CD4-positive, alpha-beta T cell treated with Interleukin-1 beta for 1 hour (primary cell): ENCODE results near the gene DUSP8.
A peak's percentile ranks its signal among the peaks of the same experiment; 100 is the strongest.

ENCODE experiments used
- DNase-seq, 2 donors: peaks; one replicate each; pipeline ENCODE4 v3.0.0-alpha.2; 2020 to 2022

DUSP8 gene

GRCh38 chr11:1553808-1554594 is 18.1 kb downstream of the DUSP8 start:
- DNase-seq: no peak

- no peak for DNase-seq
Measured at GRCh38 chr11:1549338-1550330, 22.4 kb downstream of the DUSP8 start.

GRCh38 chr11:1548221-1549070 is 23.6 kb downstream of the DUSP8 start:
- DNase-seq: no peak

- no peak for DNase-seq
Measured at GRCh38 chr11:1547467-1548098, 24.5 kb downstream of the DUSP8 start.

GRCh38 chr11:1546536-1547466 is 25.3 kb downstream of the DUSP8 start:
- peak; percentile 41 to 48 for DNase-seq

GRCh38 chr11:1546077-1546535 is 26.0 kb downstream of the DUSP8 start:
- DNase-seq: no peak

GRCh38 chr11:1545432-1545831 is 26.6 kb downstream of the DUSP8 start:
- no peak for DNase-seq

- no peak for DNase-seq
Measured at GRCh38 chr11:1544536-1544935, 27.5 kb downstream of the DUSP8 start.

- DNase-seq: no peak
Measured at GRCh38 chr11:1543606-1544263, 28.3 kb downstream of the DUSP8 start.

GRCh38 chr11:1542267-1542666 is 29.8 kb downstream of the DUSP8 start:
- DNase-seq: no peak

- DNase-seq: no peak
Measured at GRCh38 chr11:1541474-1542204, 30.4 kb downstream of the DUSP8 start.

GRCh38 chr11:1540074-1540473 is 32.0 kb downstream of the DUSP8 start:
- DNase-seq: no peak

GRCh38 chr11:1538153-1538552 is 33.9 kb downstream of the DUSP8 start:
- DNase-seq: no peak

GRCh38 chr11:1536065-1536843 is 35.8 kb downstream of the DUSP8 start:
- DNase-seq: no peak

GRCh38 chr11:1534682-1535081 is 37.4 kb downstream of the DUSP8 start:
- no peak for DNase-seq

- no peak for DNase-seq
Measured at GRCh38 chr11:1534171-1534570, 37.9 kb downstream of the DUSP8 start.

GRCh38 chr11:1533342-1533725 is 38.7 kb downstream of the DUSP8 start:
- DNase-seq: no peak

- DNase-seq: no peak
Measured at GRCh38 chr11:1532606-1533341, 39.3 kb downstream of the DUSP8 start.
